Measurements from ENCODE around the gene DPH3.

DNA sequence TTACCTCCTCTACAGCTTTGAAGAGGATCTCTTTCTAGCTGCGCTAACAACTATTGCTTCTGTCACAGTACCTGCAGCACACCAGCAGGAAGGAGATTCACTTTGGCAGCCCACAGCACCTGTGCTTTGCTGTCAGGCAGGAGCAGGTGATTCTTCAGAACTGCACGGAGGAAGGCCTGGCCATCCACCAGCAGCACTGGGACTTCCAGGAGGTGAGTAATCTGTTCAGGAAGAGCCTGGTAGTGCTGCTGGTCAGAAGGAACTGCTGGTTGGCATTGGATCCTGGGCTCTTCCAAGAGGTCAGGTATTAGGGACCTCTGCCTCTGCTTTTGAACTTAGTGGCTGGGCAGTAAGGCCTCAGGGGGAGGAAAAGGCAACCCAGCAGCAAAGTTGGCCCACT, 42.2 kb downstream of the DPH3 start:
- TF ChIP-seq CTCF (IDR thresholded peaks at IDR 0.05) (no peak), EP300 (IDR thresholded peaks at IDR 0.05) (no peak), POLR2A (IDR thresholded peaks at IDR 0.05) (no peak), POLR2AphosphoS5 (IDR thresholded peaks at IDR 0.05) (no peak)
